HEK293 (cell line): Measurements from ENCODE around the gene LIG3.

Source experiments
- HOXD13 ChIP-seq: sonication (generic); formaldehyde crosslinking; IDR thresholded peaks from 2 replicates; pipeline ENCODE4 v1.8.0; 2022; ENCODE audit warnings: missing genetic modification reagents, borderline replicate concordance
- RBAK ChIP-seq: fragments of 450-650 bp; formaldehyde crosslinking; IDR thresholded peaks from 2 replicates; pipeline ENCODE4 v1.5.1; 2016; ENCODE audit warnings: missing biosample characterization, missing genetic modification characterization
- YY1 ChIP-seq: fragments of 450-650 bp; formaldehyde crosslinking; IDR thresholded peaks from 2 replicates; pipeline ENCODE4 v1.5.1; 2018; ENCODE audit warnings: missing biosample characterization, missing genetic modification characterization
- YY2 ChIP-seq: fragments of 450-650 bp; formaldehyde crosslinking; IDR thresholded peaks from 2 replicates; pipeline ENCODE4 v1.5.1; 2016; ENCODE audit warnings: missing biosample characterization, missing genetic modification characterization
- ZBTB48 ChIP-seq: fragments of 450-650 bp; formaldehyde crosslinking; IDR thresholded peaks from 2 replicates; pipeline ENCODE4 v1.5.1; 2016; ENCODE audit warnings: missing biosample characterization, missing genetic modification characterization
- ZBTB8A ChIP-seq: fragments of 450-650 bp; formaldehyde crosslinking; IDR thresholded peaks from 2 replicates; pipeline ENCODE4 v1.5.1; 2016; ENCODE audit warnings: missing biosample characterization, missing genetic modification characterization
- ZFP3 ChIP-seq: fragments of 450-650 bp; formaldehyde crosslinking; IDR thresholded peaks from 2 replicates; pipeline ENCODE4 v1.5.1; 2016; ENCODE audit warnings: low read depth, missing biosample characterization, missing genetic modification characterization
- ZNF121 ChIP-seq: fragments of 450-650 bp; formaldehyde crosslinking; IDR thresholded peaks from 2 replicates; pipeline ENCODE4 v1.5.1; 2016; ENCODE audit warnings: missing biosample characterization, missing genetic modification characterization
- ZNF155 ChIP-seq: fragments of 450-650 bp; formaldehyde crosslinking; IDR thresholded peaks from 2 replicates; pipeline ENCODE4 v1.5.1; 2016; ENCODE audit warnings: missing biosample characterization, missing genetic modification characterization
- ZNF157 ChIP-seq: fragments of 450-650 bp; formaldehyde crosslinking; IDR thresholded peaks from 2 replicates; pipeline ENCODE4 v1.5.1; 2016; ENCODE audit warnings: missing biosample characterization, missing genetic modification characterization
- ZNF16 ChIP-seq: fragments of 450-650 bp; formaldehyde crosslinking; IDR thresholded peaks from 2 replicates; pipeline ENCODE4 v1.5.1; 2016; ENCODE audit warnings: low read depth, missing biosample characterization, missing genetic modification characterization
- ZNF2 ChIP-seq: fragments of 450-650 bp; formaldehyde crosslinking; IDR thresholded peaks from 2 replicates; pipeline ENCODE4 v1.5.1; 2016; ENCODE audit warnings: missing biosample characterization, missing genetic modification characterization
- ZNF266 ChIP-seq: fragments of 450-650 bp; formaldehyde crosslinking; IDR thresholded peaks from 2 replicates; pipeline ENCODE4 v1.5.1; 2016; ENCODE audit warnings: missing biosample characterization, missing genetic modification characterization, low read depth
- ZNF292 ChIP-seq: fragments of 450-650 bp; formaldehyde crosslinking; IDR thresholded peaks from 2 replicates; pipeline ENCODE4 v1.5.1; 2016; ENCODE audit warnings: low read depth, missing biosample characterization, missing genetic modification characterization, borderline replicate concordance
- ZNF324 ChIP-seq: fragments of 450-650 bp; formaldehyde crosslinking; IDR thresholded peaks from 2 replicates; pipeline ENCODE4 v1.5.1; 2016; ENCODE audit warnings: missing biosample characterization, missing genetic modification characterization
- ZNF341 ChIP-seq: fragments of 450-650 bp; formaldehyde crosslinking; IDR thresholded peaks from 2 replicates; pipeline ENCODE4; 2016; ENCODE audit warnings: low read depth, missing biosample characterization, missing genetic modification characterization
- ZNF394 ChIP-seq: fragments of 450-650 bp; formaldehyde crosslinking; IDR thresholded peaks from 2 replicates; pipeline ENCODE4 v1.5.1; 2016; ENCODE audit warnings: missing biosample characterization, missing genetic modification characterization, mild to moderate bottlenecking, moderate library complexity, borderline replicate concordance
- ZNF48 ChIP-seq: fragments of 450-650 bp; formaldehyde crosslinking; IDR thresholded peaks from 2 replicates; pipeline ENCODE4 v1.5.1; 2016; ENCODE audit warnings: missing biosample characterization, missing genetic modification characterization
- ZNF585B ChIP-seq: fragments of 450-650 bp; formaldehyde crosslinking; IDR thresholded peaks from 2 replicates; pipeline ENCODE4 v1.5.1; 2016; ENCODE audit warnings: missing biosample characterization, missing genetic modification characterization
- ZNF621 ChIP-seq: fragments of 450-650 bp; formaldehyde crosslinking; IDR thresholded peaks from 2 replicates; pipeline ENCODE4 v1.5.1; 2017; ENCODE audit warnings: missing biosample characterization, missing genetic modification characterization
- ZNF626 ChIP-seq: fragments of 450-650 bp; sonication (Bioruptor Pico); formaldehyde crosslinking; IDR thresholded peaks from 2 replicates; pipeline ENCODE4 v1.5.1; 2018; ENCODE audit warnings: missing biosample characterization, missing genetic modification characterization, inconsistent platforms
- ZNF660 ChIP-seq: fragments of 450-650 bp; IDR thresholded peaks from 2 replicates; pipeline ENCODE4 v1.5.1; 2018; ENCODE audit warnings: missing biosample characterization, mild to moderate bottlenecking, missing genetic modification characterization
- ZNF747 ChIP-seq: fragments of 450-650 bp; formaldehyde crosslinking; IDR thresholded peaks from 2 replicates; pipeline ENCODE4 v1.5.1; 2016; ENCODE audit warnings: missing biosample characterization, missing genetic modification characterization
- ZNF791 ChIP-seq: fragments of 450-650 bp; formaldehyde crosslinking; IDR thresholded peaks from 2 replicates; pipeline ENCODE4 v1.5.1; 2016; ENCODE audit warnings: missing biosample characterization, missing genetic modification characterization
- ZSCAN23 ChIP-seq: fragments of 450-650 bp; formaldehyde crosslinking; IDR thresholded peaks from 2 replicates; pipeline ENCODE4 v1.5.1; 2016; ENCODE audit warnings: missing biosample characterization, missing genetic modification characterization
- ZSCAN30 ChIP-seq: fragments of 450-650 bp; IDR thresholded peaks from 2 replicates; pipeline ENCODE4 v1.5.1; 2018; ENCODE audit warnings: missing biosample characterization, mild to moderate bottlenecking, missing genetic modification characterization, moderate library complexity
- TF ChIP-seq, protein P1 (sequence below): fragments of 450-650 bp; formaldehyde crosslinking; IDR thresholded peaks from 2 replicates; pipeline ENCODE4 v1.5.1; 2016; ENCODE audit warnings: missing biosample characterization, missing genetic modification characterization
- TF ChIP-seq, protein P2 (sequence below): fragments of 450-650 bp; formaldehyde crosslinking; IDR thresholded peaks from 2 replicates; pipeline ENCODE4 v1.5.1; 2016; ENCODE audit warnings: missing biosample characterization, missing genetic modification characterization
- TF ChIP-seq, protein P3 (sequence below): fragments of 450-650 bp; formaldehyde crosslinking; optimal IDR thresholded peaks from 2 replicates; pipeline ENCODE3; 2016; ENCODE audit warnings: missing biosample characterization, mild to moderate bottlenecking, missing genetic modification characterization
- TF ChIP-seq, protein P4 (sequence below): fragments of 450-650 bp; formaldehyde crosslinking; IDR thresholded peaks from 2 replicates; pipeline ENCODE4 v1.5.1; 2016; ENCODE audit warnings: missing biosample characterization, missing genetic modification characterization
- TF ChIP-seq, protein P5 (sequence below): fragments of 450-650 bp; formaldehyde crosslinking; IDR thresholded peaks from 2 replicates; pipeline ENCODE4 v1.5.1; 2016; ENCODE audit warnings: missing biosample characterization, missing genetic modification characterization
- TF ChIP-seq, protein P6 (sequence below): fragments of 450-650 bp; formaldehyde crosslinking; IDR thresholded peaks from 2 replicates; pipeline ENCODE4 v1.5.1; 2016; ENCODE audit warnings: missing biosample characterization, missing genetic modification characterization

Gene LIG3

DNA sequence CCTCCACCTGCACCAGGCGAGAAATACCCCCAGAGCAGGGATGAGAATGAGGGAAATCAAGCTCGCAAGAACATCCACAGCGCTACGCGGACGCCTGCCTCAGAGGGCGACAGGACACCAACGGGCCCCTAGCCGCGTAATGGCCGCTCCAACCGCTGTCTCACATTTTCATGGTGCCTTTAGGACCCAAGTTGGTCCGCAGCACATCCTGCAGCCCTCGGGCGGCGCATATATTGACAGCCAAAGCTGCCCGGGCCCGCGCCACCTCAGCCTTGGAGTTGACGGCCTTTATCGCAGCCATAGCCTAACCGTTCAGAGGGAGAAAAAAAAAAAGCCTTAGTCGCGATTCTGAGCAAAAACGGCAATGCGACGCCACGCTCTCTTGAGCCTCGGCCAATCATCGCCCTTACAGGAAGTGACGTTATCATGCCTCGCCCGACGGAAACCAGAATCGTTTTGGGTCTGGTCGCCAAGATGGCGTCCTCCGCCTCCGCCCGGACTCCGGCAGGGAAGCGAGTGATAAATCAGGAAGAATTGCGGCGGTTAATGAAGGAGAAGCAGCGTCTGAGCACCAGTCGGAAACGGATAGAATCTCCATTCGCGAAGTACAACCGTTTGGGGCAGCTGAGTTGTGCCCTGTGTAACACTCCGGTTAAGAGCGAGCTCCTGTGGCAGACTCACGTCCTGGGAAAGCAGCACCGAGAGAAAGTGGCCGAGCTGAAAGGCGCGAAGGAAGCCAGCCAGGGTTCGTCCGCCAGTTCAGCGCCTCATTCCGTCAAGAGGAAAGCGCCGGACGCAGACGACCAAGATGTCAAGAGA lies 19.0 kb upstream of the LIG3 start, which contains the start of the genes CCT6B and ZNF830 (continued):
- TF ChIP-seq ZNF2, result peak; percentile 75
- TF ChIP-seq, protein P1, sequence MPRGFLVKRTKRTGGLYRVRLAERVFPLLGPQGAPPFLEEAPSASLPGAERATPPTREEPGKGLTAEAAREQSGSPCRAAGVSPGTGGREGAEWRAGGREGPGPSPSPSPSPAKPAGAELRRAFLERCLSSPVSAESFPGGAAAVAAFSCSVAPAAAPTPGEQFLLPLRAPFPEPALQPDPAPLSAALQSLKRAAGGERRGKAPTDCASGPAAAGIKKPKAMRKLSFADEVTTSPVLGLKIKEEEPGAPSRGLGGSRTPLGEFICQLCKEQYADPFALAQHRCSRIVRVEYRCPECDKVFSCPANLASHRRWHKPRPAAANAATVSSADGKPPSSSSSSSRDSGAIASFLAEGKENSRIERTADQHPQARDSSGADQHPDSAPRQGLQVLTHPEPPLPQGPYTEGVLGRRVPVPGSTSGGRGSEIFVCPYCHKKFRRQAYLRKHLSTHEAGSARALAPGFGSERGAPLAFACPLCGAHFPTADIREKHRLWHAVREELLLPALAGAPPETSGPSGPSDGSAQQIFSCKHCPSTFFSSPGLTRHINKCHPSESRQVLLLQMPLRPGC (tag by site-specific recombination), result peak; percentile 10
- no peak for TF ChIP-seq ZNF48 (tag by site-specific recombination)
- TF ChIP-seq ZNF621 (tag by site-specific recombination), result no peak
- TF ChIP-seq ZBTB48 (tag by site-specific recombination), result peak; percentile 71; the same call in 1 of the 2 replicates
- TF ChIP-seq RBAK (tag by site-specific recombination), result no peak
- 0 out of 2 replicates have a peak, but pooled peaks have one; percentile 10 for TF ChIP-seq ZNF341 (tag by site-specific recombination)
- TF ChIP-seq ZNF394 (tag by site-specific recombination), result peak; percentile 21; the same call in 1 of the 2 replicates
- TF ChIP-seq, protein P2, sequence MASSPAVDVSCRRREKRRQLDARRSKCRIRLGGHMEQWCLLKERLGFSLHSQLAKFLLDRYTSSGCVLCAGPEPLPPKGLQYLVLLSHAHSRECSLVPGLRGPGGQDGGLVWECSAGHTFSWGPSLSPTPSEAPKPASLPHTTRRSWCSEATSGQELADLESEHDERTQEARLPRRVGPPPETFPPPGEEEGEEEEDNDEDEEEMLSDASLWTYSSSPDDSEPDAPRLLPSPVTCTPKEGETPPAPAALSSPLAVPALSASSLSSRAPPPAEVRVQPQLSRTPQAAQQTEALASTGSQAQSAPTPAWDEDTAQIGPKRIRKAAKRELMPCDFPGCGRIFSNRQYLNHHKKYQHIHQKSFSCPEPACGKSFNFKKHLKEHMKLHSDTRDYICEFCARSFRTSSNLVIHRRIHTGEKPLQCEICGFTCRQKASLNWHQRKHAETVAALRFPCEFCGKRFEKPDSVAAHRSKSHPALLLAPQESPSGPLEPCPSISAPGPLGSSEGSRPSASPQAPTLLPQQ (tag by site-specific recombination), result peak; percentile 56; the same call in 1 of the 2 replicates
- TF ChIP-seq ZNF791 (tag by site-specific recombination), result no peak
- no peak for TF ChIP-seq ZNF585B (tag by site-specific recombination)
- no peak for TF ChIP-seq ZNF16
- no peak for TF ChIP-seq ZNF266 (tag by site-specific recombination)
- TF ChIP-seq, protein P3, sequence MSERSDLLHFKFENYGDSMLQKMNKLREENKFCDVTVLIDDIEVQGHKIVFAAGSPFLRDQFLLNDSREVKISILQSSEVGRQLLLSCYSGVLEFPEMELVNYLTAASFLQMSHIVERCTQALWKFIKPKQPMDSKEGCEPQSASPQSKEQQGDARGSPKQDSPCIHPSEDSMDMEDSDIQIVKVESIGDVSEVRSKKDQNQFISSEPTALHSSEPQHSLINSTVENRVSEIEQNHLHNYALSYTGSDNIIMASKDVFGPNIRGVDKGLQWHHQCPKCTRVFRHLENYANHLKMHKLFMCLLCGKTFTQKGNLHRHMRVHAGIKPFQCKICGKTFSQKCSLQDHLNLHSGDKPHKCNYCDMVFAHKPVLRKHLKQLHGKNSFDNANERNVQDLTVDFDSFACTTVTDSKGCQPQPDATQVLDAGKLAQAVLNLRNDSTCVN (tag by site-specific recombination), result peak; percentile 19
- 0 out of 2 replicates have a peak, but pooled peaks have one; percentile 47 for TF ChIP-seq ZSCAN30 (tag by site-specific recombination)
- TF ChIP-seq YY1 (tag by site-specific recombination), result peak; percentile 94; the same call in 1 of the 2 replicates
- TF ChIP-seq ZNF626 (tag by site-specific recombination), result no peak
- TF ChIP-seq ZNF292 (tag by site-specific recombination), result no peak
- TF ChIP-seq ZNF324 (tag by site-specific recombination), result peak; percentile 35
- no peak for TF ChIP-seq ZNF747 (tag by site-specific recombination)
- TF ChIP-seq ZBTB8A, result peak; percentile 46
- no peak for TF ChIP-seq ZNF121 (tag by site-specific recombination)
- 0 out of 2 replicates have a peak, but pooled peaks have one; percentile 39 for TF ChIP-seq ZSCAN23 (tag by site-specific recombination)
- peak; percentile 92 for TF ChIP-seq YY2 (tag by site-specific recombination)
- no peak for TF ChIP-seq ZFP3 (tag by site-specific recombination)
- peak; percentile 38; the same call in 1 of the 2 replicates for TF ChIP-seq ZNF660 (tag by site-specific recombination)
- TF ChIP-seq HOXD13 (CRISPR knock-in tag), result no peak
- TF ChIP-seq ZNF155, result no peak
- TF ChIP-seq, protein P4, sequence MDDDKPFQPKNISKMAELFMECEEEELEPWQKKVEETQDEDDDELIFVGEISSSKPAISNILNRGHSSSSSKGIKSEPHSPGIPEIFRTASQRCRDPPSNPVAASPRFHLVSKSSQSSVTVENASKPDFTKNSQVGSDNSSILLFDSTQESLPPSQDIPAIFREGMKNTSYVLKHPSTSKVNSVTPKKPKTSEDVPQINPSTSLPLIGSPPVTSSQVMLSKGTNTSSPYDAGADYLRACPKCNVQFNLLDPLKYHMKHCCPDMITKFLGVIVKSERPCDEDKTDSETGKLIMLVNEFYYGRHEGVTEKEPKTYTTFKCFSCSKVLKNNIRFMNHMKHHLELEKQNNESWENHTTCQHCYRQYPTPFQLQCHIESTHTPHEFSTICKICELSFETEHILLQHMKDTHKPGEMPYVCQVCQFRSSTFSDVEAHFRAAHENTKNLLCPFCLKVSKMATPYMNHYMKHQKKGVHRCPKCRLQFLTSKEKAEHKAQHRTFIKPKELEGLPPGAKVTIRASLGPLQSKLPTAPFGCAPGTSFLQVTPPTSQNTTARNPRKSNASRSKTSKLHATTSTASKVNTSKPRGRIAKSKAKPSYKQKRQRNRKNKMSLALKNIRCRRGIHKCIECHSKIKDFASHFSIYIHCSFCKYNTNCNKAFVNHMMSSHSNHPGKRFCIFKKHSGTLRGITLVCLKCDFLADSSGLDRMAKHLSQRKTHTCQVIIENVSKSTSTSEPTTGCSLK, result no peak
- no peak for TF ChIP-seq ZNF157 (tag by site-specific recombination)
- TF ChIP-seq, protein P5, sequence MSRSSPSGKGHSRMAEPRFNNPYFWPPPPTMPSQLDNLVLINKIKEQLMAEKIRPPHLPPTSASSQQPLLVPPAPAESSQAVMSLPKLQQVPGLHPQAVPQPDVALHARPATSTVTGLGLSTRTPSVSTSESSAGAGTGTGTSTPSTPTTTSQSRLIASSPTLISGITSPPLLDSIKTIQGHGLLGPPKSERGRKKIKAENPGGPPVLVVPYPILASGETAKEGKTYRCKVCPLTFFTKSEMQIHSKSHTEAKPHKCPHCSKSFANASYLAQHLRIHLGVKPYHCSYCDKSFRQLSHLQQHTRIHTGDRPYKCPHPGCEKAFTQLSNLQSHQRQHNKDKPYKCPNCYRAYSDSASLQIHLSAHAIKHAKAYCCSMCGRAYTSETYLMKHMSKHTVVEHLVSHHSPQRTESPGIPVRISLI (tag by site-specific recombination), result peak; percentile 98
- TF ChIP-seq, protein P6, sequence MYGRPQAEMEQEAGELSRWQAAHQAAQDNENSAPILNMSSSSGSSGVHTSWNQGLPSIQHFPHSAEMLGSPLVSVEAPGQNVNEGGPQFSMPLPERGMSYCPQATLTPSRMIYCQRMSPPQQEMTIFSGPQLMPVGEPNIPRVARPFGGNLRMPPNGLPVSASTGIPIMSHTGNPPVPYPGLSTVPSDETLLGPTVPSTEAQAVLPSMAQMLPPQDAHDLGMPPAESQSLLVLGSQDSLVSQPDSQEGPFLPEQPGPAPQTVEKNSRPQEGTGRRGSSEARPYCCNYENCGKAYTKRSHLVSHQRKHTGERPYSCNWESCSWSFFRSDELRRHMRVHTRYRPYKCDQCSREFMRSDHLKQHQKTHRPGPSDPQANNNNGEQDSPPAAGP, result peak; percentile 56
